ENCODE measurements around the gene DCDC2C.

DCDC2C gene

DNA sequence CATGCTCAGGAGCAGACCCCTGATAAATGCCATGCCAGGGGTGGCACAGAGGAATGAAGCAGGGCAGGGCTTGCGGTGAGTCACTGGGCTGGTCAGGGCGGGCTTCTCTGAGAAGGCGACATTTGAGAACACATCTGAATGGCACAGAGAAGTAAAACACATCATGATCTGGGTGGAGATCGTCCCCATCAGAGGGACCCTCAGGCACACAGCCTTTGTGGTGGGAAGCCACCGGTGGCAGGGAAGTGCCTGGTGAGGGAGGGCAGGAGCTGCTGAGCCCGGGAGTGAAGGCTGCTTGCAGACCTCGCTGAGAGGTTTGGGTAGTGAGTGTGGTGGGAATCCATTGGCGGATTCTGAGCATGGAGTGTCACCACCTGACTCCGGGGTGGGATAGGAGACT lies 44.5 kb downstream of the DCDC2C start:
- no peak for FAIRE-seq

DNA sequence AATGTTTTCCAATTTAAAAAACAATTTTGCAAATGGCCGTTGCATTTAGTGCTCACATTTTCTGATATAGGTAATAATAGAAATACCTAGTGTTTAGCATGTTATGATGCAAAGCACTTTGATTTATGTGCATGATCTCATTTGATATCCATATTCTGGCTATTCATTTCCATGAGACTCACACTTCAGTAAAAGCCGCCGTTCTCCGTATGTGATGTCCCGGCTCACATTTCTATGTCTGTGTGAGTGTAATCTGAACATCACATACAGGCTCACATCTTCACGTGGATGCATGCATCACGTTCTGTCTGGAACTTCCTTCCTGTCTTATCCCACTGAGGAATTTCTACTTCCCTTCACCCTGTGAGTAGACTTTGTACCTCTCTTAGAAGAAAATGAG lies 45.8 kb downstream of the DCDC2C start:
- FAIRE-seq: no peak

DNA sequence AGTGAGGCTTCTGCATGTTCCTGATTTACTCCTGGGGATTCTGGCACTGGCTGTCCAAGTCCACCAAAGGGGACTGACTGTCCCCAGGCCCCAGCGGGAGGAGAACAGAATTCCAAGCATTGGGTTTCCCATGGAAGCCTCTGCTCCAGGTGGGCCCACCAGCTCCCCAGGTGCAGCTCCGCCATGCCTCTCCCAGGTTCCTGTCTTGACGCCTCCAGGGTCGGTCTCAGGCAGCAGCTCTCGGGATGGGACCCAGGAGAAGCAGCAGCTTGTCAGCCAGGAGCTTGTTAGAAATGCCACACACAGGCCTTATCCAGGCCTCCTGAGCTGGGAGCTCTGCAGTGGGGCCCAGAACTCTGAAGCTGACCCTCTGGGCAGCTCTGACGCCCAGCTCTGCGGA lies 47.9 kb downstream of the DCDC2C start:
- FAIRE-seq: no peak

DNA sequence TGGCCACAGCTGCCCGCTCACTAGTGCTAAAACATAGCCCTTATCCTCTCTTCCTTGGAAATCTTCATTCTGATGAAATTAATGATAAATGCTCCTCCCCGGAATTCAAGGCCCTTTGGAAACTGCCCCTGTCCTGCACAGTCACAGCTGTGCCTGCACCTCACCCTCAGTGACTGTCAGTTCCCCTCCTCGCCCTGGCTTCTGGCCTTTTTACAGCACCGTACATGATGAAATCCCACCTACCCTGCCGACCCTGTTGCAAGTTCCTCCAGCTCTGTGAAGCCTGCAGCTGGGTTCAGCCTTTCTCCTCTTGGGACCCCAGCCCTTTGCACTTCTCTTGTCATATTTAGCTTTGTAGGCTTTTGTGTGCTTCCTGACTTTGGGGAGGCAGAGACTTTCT lies 48.4 kb downstream of the DCDC2C start:
- no peak for FAIRE-seq

DNA sequence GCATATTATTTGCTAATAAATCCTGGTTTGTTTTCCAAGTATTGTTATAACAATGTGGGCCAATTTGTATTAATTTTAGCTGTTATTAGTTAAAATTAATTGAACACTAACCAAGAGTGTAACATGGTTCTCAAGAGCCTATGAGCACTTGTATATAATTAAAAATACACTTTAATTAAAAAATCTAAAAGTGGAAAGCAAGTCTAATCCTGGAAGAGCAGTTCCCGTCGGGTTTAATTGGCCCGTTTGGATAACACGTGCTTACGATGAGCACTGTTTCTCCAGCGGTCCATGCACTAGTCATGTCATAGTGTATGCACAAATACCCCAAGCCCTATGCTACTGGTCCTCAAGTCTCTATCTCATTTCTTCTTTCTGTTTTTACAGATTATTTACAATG lies 49.0 kb downstream of the DCDC2C start:
- no peak for FAIRE-seq

DNA sequence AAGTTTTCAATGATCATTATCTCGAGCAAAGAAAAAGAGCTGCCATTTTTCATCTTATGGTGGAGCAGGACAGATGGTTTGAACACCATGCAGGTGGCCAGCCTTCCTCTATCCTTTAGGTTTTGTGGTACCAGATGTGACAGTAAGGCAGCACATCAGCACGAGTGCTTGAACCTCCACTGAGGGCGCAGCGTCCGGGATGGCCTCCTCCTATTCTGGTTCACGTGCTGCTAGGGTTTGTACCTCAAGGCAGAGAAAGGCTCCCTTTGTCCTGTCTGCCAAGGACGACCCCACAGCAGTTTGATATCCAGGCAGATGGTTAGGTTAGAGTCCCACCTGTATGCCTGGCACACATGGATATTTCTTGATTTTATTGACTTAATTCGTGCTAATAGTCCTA lies 50.2 kb downstream of the DCDC2C start:
- FAIRE-seq: no peak

DNA sequence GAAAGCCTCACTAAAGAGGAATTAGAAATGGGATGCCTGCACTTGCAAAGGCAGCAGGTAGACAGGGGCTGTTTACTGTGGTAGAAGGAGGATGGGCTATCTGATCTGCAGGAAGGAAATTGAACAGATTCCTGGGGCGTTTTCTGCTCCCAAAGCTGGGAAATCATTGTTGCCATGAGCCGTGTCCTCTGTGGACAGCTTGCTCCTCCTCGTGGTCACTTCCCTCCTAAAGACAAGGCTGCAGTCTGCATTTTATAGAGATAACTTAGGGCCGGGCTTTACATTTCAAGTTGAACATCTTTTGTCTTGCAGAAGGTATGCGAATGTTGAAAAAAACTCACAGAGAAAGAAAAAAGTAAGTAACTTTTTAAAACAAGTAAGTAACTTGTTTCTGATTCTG lies 50.9 kb downstream of the DCDC2C start:
- FAIRE-seq: no peak

DNA sequence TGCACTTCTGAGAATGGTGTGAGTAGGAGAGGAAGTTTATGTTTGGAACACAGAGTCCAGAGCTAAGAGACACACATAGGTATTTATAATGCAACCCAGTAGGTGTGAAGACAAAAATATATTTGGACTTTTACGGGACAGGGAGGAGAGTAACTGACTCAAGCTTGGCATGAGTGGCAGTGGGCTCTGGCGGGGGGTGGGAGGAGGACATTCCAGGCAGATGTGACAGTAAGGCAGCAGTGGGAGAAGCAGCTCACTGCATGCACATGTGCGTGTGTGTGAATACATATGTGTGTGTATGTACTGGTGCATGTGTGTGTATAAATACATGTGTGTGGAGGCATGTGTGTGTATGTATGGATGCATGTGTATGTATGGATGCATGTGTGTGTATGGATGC lies 51.4 kb downstream of the DCDC2C start:
- FAIRE-seq: no peak

DNA sequence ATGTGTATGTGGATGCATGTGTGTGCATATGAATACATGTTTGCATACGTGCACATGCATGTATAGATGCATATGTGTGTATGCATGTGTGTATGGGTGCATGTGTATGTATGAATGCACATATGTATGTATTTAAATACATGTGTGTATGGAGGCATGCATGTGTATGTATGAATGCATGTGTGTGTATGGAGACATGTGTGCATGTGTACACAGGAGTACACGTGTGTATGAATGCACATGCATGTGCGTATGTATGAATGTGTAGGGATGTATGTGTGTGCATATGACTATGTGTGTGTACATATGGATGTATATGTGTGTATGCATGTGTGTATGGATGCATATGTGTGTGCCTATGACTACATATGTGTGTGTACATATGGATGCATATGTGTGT lies 51.9 kb downstream of the DCDC2C start:
- FAIRE-seq: no peak

DNA sequence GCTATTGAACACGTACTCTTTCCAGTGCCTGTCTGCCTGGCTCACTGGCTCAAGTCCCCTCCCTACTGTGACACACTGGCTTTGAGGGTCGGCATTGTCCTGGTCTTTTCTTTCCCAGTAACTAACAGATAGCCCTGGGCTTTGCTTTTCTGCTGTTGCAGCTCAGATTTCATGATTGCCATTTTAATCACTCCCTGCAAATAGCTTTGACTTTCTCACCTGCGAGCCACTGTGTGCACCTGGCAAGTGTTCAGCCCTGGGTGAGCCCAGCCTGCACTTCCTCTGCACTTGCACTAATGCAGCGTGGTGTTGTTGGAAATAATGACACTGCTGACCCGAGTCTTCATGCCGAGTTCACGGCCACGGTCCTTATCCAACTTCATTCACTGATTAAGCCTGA lies 52.9 kb downstream of the DCDC2C start:
- FAIRE-seq: no peak

DNA sequence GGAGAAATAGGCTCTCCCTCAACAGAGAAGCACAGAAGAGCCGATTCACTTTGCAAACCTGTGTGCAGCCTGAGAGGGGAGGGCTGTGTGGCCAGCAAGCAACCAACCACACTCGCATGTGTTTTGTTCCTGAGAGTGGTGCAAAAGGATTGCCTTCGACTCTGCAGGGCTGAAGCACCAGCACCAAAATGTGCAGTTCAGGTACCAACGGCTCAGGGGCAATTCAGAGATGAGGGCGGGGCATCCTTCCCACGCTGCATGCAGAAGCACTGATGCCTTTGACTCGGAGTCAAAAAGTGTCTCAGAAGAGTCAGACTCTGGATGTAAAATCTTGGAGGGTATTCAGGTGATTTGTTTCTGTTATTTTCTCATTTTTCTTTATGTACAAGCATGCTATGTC lies 55.5 kb downstream of the DCDC2C start:
- FAIRE-seq: no peak

DNA sequence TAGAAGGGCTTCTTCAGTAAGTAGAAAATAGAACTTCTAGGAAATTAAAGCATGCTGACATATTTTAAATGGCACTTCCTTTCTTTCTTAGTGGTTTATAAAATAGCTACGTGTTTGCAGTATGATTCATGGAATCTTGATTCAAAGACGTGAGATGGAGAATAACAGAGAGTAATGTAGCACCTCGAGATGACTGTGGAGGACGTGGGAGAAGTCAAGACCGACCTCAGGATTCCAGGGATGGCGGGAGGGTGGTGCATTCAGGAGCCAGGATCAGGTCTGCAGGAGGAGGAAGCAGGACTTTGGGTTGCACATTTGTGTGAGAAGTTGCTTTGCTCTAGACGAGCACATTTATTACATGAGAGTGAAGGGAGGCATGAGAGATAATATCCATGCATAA lies 56.0 kb downstream of the DCDC2C start:
- no peak for FAIRE-seq

DNA sequence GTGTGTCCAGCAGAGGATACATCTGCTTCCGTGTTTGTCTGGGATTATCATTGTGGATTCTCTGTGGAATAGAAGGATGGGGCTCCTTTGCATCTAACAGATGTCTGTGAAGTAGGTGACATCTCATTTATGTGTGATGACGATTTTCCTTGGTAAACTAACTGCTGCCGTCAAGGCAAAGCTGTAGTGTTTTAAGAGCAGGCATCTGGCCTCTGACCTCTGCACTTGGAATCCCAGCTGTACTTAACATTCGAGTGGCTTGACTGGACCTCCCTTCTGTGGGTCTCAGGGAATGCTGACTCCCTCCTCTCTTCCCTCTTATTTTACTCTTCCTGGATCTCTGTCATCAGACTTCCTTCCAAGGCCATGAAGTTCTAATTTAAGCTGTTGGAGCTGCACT lies 56.4 kb downstream of the DCDC2C start:
- no peak for FAIRE-seq

DNA sequence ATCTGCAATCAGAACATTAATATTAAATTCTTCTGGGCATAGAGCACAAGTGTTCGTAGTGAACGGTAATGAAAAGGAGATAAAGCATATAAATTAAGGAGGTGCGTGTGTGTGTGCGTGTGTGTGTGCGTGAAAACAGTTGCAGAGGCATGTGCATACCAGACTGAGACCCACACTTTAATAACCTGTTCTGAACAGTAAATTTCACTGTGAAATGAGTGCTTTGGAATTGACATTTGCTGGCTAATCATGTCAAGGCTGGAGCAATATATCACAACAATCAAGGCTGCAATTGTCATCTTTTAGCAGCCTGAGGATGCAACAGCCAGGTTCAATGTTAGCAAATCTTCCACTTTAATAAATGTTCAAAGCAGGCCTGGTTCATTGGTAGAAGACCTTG lies 57.9 kb downstream of the DCDC2C start:
- no peak for FAIRE-seq

DNA sequence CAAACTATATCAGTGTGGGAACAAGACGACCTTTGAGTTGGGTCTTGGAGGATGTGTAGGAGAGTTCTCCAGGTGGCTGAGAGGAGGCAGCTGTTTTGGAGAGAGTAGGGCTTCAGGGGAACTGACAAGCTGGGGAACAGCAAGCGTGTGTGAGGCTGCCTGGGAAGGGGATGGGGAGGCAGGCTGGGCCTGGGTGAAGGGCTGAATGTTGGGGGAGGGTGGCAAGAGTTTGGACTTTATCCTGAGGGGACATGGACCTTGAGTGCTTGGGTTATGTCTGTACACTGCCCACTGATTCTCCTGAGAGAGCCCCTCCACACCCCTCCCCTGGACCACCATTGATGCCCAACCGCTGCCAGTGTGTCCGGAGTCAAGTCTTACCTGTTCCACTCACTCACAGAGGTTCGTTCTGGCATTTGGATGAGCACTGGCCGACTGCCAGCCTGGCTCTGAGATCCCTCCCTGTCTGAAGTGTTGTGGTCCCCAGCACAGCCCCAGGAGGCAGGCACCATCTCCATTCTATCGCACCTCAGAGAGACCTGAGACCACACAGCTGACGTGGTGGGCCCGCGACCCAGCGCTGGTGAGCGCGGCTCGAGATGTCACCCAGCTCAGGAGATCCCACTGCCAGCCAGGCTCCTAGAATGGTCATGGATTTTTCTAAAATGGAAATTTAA lies 59.5 kb downstream of the DCDC2C start:
- FAIRE-seq: no peak

DNA sequence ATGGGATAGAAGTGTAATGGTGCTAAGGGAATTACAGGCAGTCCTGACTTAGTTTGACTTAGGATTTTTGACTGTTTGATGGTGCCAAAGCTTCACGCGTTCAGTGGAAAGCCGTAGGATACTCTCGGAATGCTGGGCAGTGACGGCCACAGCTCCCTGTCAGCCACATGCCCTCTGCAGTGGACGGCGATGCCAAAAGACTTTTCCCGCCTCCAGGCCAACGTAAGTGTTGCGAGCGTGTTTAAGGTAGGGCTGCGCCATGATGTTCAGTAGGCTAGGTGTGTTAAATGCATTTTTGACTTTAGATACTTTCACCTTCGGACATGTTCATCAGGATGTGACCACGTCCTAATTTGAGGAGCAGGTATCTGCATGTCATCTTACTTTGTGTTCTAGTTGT lies 63.4 kb downstream of the DCDC2C start:
- FAIRE-seq: no peak

DNA sequence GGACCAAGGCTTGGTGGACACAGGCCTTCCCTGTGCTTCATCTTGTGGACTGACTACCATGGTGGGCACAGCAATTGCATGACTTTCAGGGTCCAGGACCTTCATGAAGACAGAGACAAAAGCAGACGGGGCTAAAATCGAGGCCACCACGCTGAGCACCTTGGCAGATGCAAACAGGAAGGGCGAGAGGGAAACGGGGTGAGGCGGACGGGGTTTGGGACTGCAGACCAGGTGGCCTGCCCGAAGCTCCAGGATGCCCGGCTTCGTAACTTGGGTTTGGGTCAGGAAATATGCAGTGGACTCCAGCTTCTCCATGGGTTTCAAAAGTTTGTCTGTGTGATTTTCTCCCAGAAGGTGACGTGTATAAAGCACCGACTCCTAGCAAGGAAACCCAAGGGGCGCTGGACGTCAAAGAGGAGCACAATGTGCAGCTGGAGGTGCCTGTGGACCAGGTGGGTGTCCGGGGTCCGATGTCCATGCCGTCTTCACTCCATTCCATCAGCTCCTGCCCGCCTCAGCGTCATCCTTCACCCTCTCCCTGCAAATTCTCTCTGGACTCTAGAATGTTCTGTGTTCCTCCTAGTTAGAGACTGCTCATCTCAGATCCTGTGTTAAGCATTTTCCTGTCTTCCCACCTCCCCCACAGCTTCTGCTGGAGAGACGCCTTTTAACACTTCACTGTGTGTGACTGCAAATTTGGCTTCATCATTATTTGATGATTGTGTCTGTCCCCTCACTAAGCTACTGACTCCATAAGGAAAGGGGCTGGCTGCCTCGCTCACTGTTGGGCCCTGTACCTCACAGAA lies 65.8 kb downstream of the DCDC2C start:
- FAIRE-seq: no peak

DNA sequence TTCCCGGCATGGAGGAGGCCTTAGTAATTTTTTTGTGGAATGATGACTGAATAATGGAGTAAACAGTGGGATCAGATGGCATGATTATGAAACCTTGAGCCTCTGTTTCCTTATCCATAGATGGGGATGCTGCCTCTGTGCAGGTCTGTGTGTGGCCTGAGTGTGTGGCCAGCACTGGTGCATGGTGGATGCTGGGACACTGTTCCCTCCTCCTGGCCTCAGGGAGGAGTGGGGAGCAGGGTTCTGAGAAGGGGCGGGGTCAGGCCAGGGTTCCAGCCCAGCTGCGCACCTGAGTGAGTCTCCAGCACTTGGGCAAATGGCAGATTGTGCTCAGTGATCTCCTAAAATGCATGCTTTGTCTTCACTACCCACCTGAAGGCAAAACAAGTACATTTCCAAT lies 66.4 kb downstream of the DCDC2C start:
- no peak for FAIRE-seq

DNA sequence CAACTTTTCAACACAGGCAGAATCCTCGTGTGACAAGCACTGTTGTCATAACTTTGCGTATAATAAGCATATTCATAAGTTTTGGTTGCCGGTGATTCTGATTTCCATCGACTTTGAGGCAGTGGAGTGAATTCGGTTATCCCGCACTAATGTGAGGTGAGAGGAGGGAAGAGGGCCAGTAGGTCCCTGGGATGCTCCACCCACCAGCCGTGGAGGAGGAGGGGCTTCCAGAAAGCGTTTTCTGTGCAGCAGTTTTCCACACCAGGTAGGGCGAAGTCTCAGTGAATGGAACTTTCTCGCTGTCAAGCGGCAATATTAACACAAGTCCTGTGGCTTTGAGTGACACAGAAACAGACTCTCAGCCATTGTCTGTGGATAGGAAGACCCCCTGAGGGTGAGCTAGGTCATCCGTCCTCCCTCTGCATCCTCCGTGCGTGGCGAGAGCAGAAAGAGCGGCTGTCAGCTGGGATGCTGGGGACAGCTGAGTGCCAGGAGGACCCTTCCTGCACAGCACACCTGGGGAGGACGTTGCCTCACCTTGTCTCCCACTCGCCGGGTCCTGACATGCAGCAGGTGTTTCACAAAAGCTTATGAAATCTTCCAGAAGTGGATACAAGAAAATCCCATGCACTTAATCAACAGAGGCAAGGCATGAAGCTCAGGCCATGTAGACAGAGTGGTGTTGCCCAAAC lies 67.5 kb downstream of the DCDC2C start:
- FAIRE-seq: no peak

DNA sequence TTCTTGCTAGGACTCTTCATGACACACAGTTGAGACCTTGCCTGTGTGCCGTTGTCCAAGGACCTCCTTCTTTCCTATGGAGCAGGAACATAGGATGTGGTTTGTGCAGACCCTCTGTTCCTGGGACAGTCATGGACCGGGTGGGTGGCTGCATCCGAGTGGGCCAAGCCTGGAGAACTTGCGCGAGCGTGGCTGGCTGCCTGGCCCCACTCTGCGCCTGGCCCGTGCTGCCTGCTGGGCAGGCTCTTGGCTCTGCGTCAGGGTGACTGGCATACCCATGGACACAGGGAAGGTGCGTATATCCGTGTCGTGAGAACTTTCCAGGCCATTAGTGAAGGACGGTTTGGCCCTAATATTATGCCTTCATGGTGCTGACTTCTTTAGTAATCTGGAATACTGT lies 68.2 kb downstream of the DCDC2C start:
- FAIRE-seq: no peak

DNA sequence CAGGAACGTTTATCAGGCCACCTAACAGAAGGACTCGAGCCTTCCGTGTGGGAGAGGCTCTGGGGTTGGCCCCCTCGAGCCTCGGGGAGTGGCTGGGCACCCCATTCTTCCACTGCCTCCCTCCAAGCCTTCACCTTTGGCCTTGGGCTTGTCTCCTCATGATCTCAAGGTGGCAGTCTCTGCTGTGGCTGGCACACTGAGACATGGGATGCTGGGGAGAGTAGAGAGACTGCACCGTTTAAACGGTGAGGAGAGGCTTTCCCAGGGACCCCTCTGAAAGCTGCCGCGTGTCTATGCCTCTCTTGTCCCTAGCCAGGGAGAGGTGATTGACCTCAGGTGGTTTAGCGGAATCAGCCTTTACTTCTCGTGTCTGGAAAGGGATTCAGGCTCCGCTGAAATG lies 71.0 kb downstream of the DCDC2C start:
- no peak for FAIRE-seq

DNA sequence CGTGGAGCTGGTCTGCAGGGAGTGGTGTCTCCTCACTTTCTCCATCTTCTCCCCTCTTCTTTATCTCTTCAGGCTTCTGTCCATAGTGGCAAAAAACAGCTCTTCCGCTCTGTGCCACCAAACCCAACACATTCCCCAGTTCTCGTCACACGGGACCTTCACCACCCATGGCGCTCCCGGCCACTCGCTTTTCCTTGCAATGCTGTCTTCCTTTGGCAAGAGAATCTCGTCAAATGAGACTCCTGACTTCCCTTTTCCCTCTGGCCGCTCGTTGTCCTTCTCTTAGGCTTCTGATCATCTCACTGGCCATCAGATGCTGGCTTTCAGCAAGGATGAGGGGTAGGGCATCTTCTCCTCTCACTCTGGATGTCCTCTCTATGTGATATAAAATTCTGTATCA lies 72.9 kb downstream of the DCDC2C start:
- FAIRE-seq: no peak

DNA sequence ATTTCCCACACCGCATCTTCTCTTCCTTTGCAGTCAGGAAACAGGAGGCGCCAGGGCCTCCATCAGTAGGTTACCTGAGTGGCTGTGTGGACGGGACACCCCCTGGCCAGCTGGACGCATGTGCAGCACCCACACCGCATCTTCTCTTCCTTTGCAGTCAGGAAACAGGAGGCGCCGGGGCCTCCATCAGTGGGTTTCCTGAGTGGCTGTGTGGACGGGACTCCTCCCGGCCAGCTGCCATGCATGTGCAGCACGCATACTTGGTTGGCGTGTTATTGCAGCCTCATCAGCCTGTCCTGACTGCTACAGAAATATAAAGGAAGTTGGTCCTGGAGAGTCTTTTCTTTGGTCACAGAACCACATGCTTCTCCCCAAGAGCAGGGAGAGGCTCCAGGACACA lies 74.6 kb downstream of the DCDC2C start:
- FAIRE-seq: no peak

DNA sequence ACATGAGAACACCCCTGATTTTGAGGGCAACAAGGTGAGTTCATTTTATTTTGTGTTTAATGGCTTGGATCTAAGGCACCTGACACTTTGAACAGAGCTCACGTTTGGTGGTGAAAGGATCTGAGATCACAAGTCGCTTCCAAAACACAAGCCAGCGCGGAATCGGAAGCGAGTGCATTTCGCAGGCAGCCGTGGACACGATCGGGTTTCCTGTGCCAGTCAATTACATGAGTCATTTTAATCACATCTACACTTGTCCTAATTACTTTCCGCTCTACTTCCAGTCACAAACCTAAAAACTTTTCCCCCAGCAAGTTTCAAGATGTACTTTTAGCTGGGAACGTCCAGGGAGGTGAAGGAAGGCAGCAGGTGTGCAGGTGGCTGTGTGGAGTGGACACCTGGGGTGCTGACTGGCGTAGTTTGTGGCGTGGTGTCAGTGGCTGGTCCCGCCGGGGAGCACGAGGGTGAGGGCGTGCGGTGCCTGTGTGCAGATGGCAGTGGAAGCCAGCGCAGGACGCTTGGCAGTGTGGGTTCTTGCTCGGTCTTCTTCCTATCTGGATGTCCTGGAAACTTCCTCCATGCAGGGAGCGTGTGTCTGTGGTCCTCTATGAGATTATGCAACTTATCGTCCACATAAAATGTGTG lies 75.6 kb downstream of the DCDC2C start:
- FAIRE-seq: no peak

All from TTC549 (cell line).